ENCODE measurements around the gene COX18.

The COX18 gene

GRCh38 chr4:73021634-73022033, 47.9 kb downstream of the COX18 start:
- TF ChIP-seq GATA1 (IDR thresholded peaks at IDR 0.05; ENCODE audit: low read depth, low read length) (no peak), POLR2A (IDR thresholded peaks at IDR 0.05; ENCODE audit: low read length) (no peak)
- DNase-seq = peak; percentile 24 to 26

GRCh38 chr4:73019462-73020047, 50.0 kb downstream of the COX18 start:
- DNase-seq = peak; percentile 30 to 65

DNA sequence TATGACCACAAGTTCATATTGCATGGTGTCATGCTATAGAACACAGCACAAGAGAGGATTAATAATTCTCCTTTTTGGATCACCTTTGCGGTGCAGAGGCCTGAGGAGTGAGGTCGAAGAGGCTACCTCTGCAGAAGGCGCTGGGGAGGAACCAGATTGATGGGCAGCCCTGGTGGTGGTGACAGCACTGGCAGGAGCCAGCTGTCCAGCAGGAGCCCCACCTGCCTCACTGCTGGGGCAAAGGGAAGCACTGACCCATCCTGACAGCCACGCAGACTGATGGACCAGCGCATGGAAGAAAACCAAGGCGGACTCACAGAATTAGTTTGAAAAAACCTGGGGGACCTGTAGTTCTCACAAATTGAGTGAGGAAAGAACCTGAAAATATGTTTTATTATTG, 50.9 kb downstream of the COX18 start:
- DNase-seq = no peak
- no peak for TF ChIP-seq GATA1 (IDR thresholded peaks at IDR 0.05; ENCODE audit: low read depth, low read length)
- no peak for TF ChIP-seq POLR2A (IDR thresholded peaks at IDR 0.05; ENCODE audit: low read length)

More at GRCh38 chr4:73019462-73020047, 50.0 kb downstream of the COX18 start:
- TF ChIP-seq POLR2A (IDR thresholded peaks at IDR 0.05; ENCODE audit: low read length) (no peak), GATA1 (IDR thresholded peaks at IDR 0.05; ENCODE audit: low read depth, low read length) (no peak)

GRCh38 chr4:73013310-73013709, 56.2 kb downstream of the COX18 start:
- no peak for DNase-seq
- TF ChIP-seq POLR2A (IDR thresholded peaks at IDR 0.05; ENCODE audit: low read length) = no peak
- no peak for TF ChIP-seq GATA1 (IDR thresholded peaks at IDR 0.05; ENCODE audit: low read depth, low read length)

DNA sequence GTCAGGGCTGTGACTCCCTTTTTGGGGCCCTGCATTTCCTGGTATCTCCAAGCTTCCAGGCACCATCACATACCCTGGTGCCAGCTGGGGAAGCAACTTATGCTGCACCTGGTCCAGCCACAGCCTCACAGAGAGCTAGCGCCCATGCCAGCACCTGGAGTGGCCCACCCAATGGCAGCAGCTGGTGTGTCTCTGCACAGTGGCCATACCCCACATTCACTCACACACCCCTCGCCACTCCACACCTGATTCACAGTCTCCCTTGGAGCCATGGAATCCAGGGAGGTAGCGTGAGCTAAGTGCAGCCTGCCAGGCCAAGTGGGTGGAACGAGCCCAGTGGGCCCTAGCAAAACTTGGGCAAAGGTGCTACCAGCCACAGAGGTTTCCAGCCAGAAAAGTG, 56.8 kb downstream of the COX18 start:
- no peak for DNase-seq
- TF ChIP-seq GATA1 (IDR thresholded peaks at IDR 0.05; ENCODE audit: low read depth, low read length) (no peak), POLR2A (IDR thresholded peaks at IDR 0.05; ENCODE audit: low read length) (no peak)

GRCh38 chr4:73011629-73011985, 57.9 kb downstream of the COX18 start:
- TF ChIP-seq GATA1 (IDR thresholded peaks at IDR 0.05; ENCODE audit: low read depth, low read length) = no peak
- TF ChIP-seq POLR2A (IDR thresholded peaks at IDR 0.05; ENCODE audit: low read length) = no peak
- DNase-seq = no peak

GRCh38 chr4:73010789-73011628, 58.5 kb downstream of the COX18 start:
- TF ChIP-seq POLR2A (IDR thresholded peaks at IDR 0.05; ENCODE audit: low read length) (no peak), GATA1 (IDR thresholded peaks at IDR 0.05; ENCODE audit: low read depth, low read length) (no peak)
- DNase-seq = no peak

- no peak for TF ChIP-seq GATA1 (IDR thresholded peaks at IDR 0.05; ENCODE audit: low read depth, low read length)
- no peak for TF ChIP-seq POLR2A (IDR thresholded peaks at IDR 0.05; ENCODE audit: low read length)
Measured at GRCh38 chr4:73007526-73008100, 61.9 kb downstream of the COX18 start.

DNA sequence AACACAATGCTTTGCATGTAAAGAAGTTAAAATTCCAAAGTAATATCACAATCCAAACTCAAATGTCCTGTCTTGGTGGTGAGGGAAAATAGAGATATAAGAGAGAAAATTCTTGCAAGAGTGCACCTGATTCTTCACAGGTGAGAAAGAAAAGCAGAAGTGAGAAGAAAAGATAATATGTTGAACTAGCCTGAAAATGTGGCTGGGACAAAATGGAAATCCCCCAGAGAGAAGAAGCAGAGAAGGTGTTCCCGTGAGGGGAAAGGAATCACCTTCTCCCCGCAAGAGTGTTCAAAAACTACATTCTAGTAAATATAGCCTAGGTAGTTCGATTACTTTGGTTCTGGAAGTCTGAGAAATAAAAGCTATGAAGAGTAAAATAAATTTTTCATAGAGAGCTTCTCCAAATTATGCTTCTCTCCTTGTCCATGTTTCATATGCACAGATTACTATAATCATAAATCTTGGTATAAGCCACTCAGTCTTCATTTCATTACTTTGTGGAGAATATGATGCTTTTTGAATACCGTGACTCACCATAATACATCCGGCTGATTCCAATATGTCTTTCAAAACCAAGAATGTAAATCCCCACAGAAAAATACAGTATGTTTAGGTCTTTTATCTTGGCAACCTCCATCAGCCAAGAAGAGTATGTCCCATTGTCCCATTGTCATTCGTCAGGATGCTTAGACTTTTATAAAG, 63.1 kb downstream of the COX18 start:
- no peak for DNase-seq
- no peak for TF ChIP-seq GATA1 (IDR thresholded peaks at IDR 0.05; ENCODE audit: low read depth, low read length)

More at GRCh38 chr4:73007526-73008100, 61.9 kb downstream of the COX18 start:
- DNase-seq = no peak

DNA sequence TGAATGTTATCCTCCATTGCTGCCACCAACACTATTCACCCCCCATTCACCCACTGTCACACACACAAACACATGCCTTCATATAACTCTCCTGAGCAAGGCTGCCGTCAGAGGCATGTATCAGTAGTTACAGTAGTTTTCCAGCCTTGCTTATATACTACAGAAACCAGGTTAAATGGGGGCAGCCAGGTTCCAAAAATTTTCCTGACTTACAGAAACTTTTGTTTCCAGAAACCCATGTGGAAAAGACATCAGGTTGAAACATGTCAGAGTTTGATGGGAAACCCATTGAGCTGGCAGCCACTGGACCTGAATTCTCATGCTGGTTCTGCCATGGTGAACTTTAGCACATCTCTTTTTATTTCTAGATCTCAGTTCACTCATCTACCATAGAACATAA, 64.0 kb downstream of the COX18 start:
- no peak for DNase-seq
- TF ChIP-seq POLR2A (IDR thresholded peaks at IDR 0.05; ENCODE audit: low read length) (no peak), GATA1 (IDR thresholded peaks at IDR 0.05; ENCODE audit: low read depth, low read length) (no peak)

Measured in erythroblast (primary cell).